Occipital lobe (tissue), 2 donors: ENCODE results near the gene POU1F1. TPM values are rescaled to one million over a fixed set of nuclear protein-coding genes. Genes with fewer than 3 reads are reported as not detected.
"Not testable (repeated sequence)": the region's sequence is repeated elsewhere in the genome, so short reads cannot be mapped to it uniquely, and the experiment has no call there.

Experiments used
- DNase-seq: peaks from one replicate; lab custom pipeline; 2025; lab: John Stamatoyannopoulos, UW
- total RNA-seq: library from RNA; depleted of rRNA; stranded (reverse); fragments of >200 nt; gene quantifications from one replicate; pipeline ENCODE4 v1.2.3, GENCODE V29; 2014

The POU1F1 gene
- total RNA-seq, result not detected

- DNase-seq, result no peak
These were observed at the start of gene POU1F1 for GRCh38 chr3:87276484-87276883. Gene POU1F1 (minus strand): TSS chr3:87276584. CDS start chr3:87276462, 122 bp downstream.

- DNase-seq, result no peak
These were observed 48.2 kb upstream of the POU1F1 start for GRCh38 chr3:87324609-87325008.

- no peak for DNase-seq
These were observed 44.6 kb upstream of the POU1F1 start for GRCh38 chr3:87320756-87321626.

GRCh38 chr3:87318617-87319021 is 42.2 kb upstream of the POU1F1 start:
- DNase-seq, result no peak

GRCh38 chr3:87317779-87318178 is 41.4 kb upstream of the POU1F1 start:
- no peak for DNase-seq

- DNase-seq, result no peak
These were observed 37.3 kb upstream of the POU1F1 start for GRCh38 chr3:87313641-87314040.

- DNase-seq, result no peak
These were observed 34.9 kb upstream of the POU1F1 start for GRCh38 chr3:87311309-87311708.

GRCh38 chr3:87309601-87310000 is 33.2 kb upstream of the POU1F1 start:
- no peak for DNase-seq

GRCh38 chr3:87307805-87308204 is 31.4 kb upstream of the POU1F1 start:
- no peak for DNase-seq

- DNase-seq, result no peak
These were observed 29.1 kb upstream of the POU1F1 start for GRCh38 chr3:87305517-87305916.

GRCh38 chr3:87305031-87305430 is 28.6 kb upstream of the POU1F1 start:
- not testable (repeated sequence) for DNase-seq

GRCh38 chr3:87298111-87298718 is 21.8 kb upstream of the POU1F1 start:
- no peak for DNase-seq

- DNase-seq, result no peak
These were observed 12.1 kb upstream of the POU1F1 start for GRCh38 chr3:87288446-87288845.

- no peak for DNase-seq
These were observed 10.6 kb upstream of the POU1F1 start for GRCh38 chr3:87287011-87287410.

- DNase-seq, result no peak
These were observed 3.6 kb downstream of the POU1F1 start for GRCh38 chr3:87272718-87273341.

GRCh38 chr3:87270908-87271700 is 5.3 kb downstream of the POU1F1 start:
- no peak for DNase-seq

- no peak for DNase-seq
These were observed 6.7 kb downstream of the POU1F1 start for GRCh38 chr3:87269723-87270122.

- DNase-seq, result no peak
These were observed 7.7 kb downstream of the POU1F1 start for GRCh38 chr3:87268646-87269211.

GRCh38 chr3:87267953-87268645 is 8.3 kb downstream of the POU1F1 start:
- no peak for DNase-seq

- DNase-seq, result no peak
These were observed 14.5 kb downstream of the POU1F1 start for GRCh38 chr3:87261925-87262324.

GRCh38 chr3:87260270-87260669 is 16.1 kb downstream of the POU1F1 start:
- no peak for DNase-seq
